ENCODE results near the gene ELF1. TPM values are rescaled to one million over a fixed set of nuclear protein-coding genes. Genes with fewer than 3 reads are reported as not detected.

The ELF1 gene
- 22.5 to 30.4 TPM (median 26.8 TPM) in 5 replicates for total RNA-seq (2022; extraction: Qiagen RNA extraction)

GRCh38 chr13:41019011-41019487, at the start of gene ELF1:
Gene ELF1, minus strand, starts transcription at chr13:41019316. Its CDS starts 37,262 bp downstream, at chr13:40982054.

GRCh38 chr13:41061075-41061913, 42.2 kb upstream of the ELF1 start, which contains the start of gene WBP4:
Gene WBP4, plus strand, starts transcription at chr13:41061509. Its CDS starts 165 bp downstream, at chr13:41061674.

Other genes with a start within 250 kb of the ELF1 start
- 13.3 to 16.6 TPM (median 13.8 TPM) in 5 replicates for gene MRPS31, start 248.1 kb downstream of the ELF1 start, total RNA-seq (2022; extraction: Qiagen RNA extraction)
- gene SLC25A15, start 229.7 kb downstream of the ELF1 start, total RNA-seq (2022; extraction: Qiagen RNA extraction) = 13.7 to 18.7 TPM (median 16.7 TPM) in 5 replicates
- 6.9 to 9.6 TPM (median 7.3 TPM) in 5 replicates for gene WBP4, start 42.2 kb upstream of the ELF1 start, total RNA-seq (2022; extraction: Qiagen RNA extraction)
- 4.6 to 5.9 TPM (median 5.3 TPM) in 5 replicates for gene KBTBD6, start 113.5 kb upstream of the ELF1 start, total RNA-seq (2022; extraction: Qiagen RNA extraction)
- gene KBTBD7, start 175.3 kb upstream of the ELF1 start, total RNA-seq (2022; extraction: Qiagen RNA extraction) = 2.1 to 2.7 TPM (median 2.5 TPM) in 5 replicates
- gene MTRF1, start 244.3 kb upstream of the ELF1 start, total RNA-seq (2022; extraction: Qiagen RNA extraction) = 5.3 to 6.0 TPM (median 5.9 TPM) in 5 replicates

All from A549 treated with CORT108297 at 1 μM for 4 hours (cell line).